ENCODE measurements around the gene SLC47A2.

SLC47A2 gene

GRCh38 chr17:19727501-19728078 lies 11.2 kb upstream of the SLC47A2 start:
- H3K4me1 ChIP-seq (ENCODE audit: insufficient read depth, low read length, poor library complexity, severe bottlenecking), result no peaks in the 10 kb centered on the region
- H3K9me2 ChIP-seq (replicated peaks; ENCODE audit: low read depth, low read length), result no peaks in the 10 kb centered on the region
- H3K9ac ChIP-seq (ENCODE audit: low read depth, low read length, poor library complexity, severe bottlenecking), result no peak overlapping the region
- no peaks in the 10 kb centered on the region for H3K9me3 ChIP-seq (ENCODE audit: insufficient read depth, low read depth, low read length)
- H3K4me3 ChIP-seq (ENCODE audit: low read length, poor library complexity, severe bottlenecking), result no peak overlapping the region
- no peaks in the 10 kb centered on the region for H3K36me3 ChIP-seq (ENCODE audit: insufficient read depth, low read length)
- no peak overlapping the region for H2AFZ ChIP-seq (ENCODE audit: low read length)
- TF ChIP-seq EZH2phosphoT487 (IDR thresholded peaks at IDR 0.05; ENCODE audit: borderline replicate concordance), result no peak
- TF ChIP-seq, protein P1, sequence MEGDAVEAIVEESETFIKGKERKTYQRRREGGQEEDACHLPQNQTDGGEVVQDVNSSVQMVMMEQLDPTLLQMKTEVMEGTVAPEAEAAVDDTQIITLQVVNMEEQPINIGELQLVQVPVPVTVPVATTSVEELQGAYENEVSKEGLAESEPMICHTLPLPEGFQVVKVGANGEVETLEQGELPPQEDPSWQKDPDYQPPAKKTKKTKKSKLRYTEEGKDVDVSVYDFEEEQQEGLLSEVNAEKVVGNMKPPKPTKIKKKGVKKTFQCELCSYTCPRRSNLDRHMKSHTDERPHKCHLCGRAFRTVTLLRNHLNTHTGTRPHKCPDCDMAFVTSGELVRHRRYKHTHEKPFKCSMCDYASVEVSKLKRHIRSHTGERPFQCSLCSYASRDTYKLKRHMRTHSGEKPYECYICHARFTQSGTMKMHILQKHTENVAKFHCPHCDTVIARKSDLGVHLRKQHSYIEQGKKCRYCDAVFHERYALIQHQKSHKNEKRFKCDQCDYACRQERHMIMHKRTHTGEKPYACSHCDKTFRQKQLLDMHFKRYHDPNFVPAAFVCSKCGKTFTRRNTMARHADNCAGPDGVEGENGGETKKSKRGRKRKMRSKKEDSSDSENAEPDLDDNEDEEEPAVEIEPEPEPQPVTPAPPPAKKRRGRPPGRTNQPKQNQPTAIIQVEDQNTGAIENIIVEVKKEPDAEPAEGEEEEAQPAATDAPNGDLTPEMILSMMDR (conservative IDR thresholded peaks at IDR 0.05; ENCODE audit: low read length), result no peak
- H3F3A ChIP-seq (ENCODE audit: low read depth), result no peaks in the 10 kb centered on the region
- H4K20me1 ChIP-seq (ENCODE audit: insufficient read depth, low read length, poor library complexity, severe bottlenecking), result no peaks in the 10 kb centered on the region
- H3K79me2 ChIP-seq (ENCODE audit: insufficient read depth, low read length), result no peaks in the 10 kb centered on the region
- H3K27me3 ChIP-seq (ENCODE audit: insufficient read depth, low read length, poor library complexity, severe bottlenecking), result no peaks in the 10 kb centered on the region
- H3K4me2 ChIP-seq (ENCODE audit: low read depth, low read length, poor library complexity, severe bottlenecking), result no peak overlapping the region

GRCh38 chr17:19726631-19727376 lies 10.4 kb upstream of the SLC47A2 start:
- no peaks in the 10 kb centered on the region for H3K27me3 ChIP-seq (ENCODE audit: insufficient read depth, low read length, poor library complexity, severe bottlenecking)
- H3K9ac ChIP-seq (ENCODE audit: low read depth, low read length, poor library complexity, severe bottlenecking), result no peak overlapping the region
- no peaks in the 10 kb centered on the region for H3K4me1 ChIP-seq (ENCODE audit: insufficient read depth, low read length, poor library complexity, severe bottlenecking)
- H3K9me2 ChIP-seq (replicated peaks; ENCODE audit: low read depth, low read length), result no peaks in the 10 kb centered on the region
- H4K20me1 ChIP-seq (ENCODE audit: insufficient read depth, low read length, poor library complexity, severe bottlenecking), result no peaks in the 10 kb centered on the region
- H2AFZ ChIP-seq (ENCODE audit: low read length), result no peak overlapping the region
- H3K79me2 ChIP-seq (ENCODE audit: insufficient read depth, low read length), result no peaks in the 10 kb centered on the region
- H3K9me3 ChIP-seq (ENCODE audit: insufficient read depth, low read depth, low read length), result no peaks in the 10 kb centered on the region
- H3K4me2 ChIP-seq (ENCODE audit: low read depth, low read length, poor library complexity, severe bottlenecking), result no peak overlapping the region
- TF ChIP-seq, protein P1 (conservative IDR thresholded peaks at IDR 0.05; ENCODE audit: low read length), result no peak
- TF ChIP-seq EZH2phosphoT487 (IDR thresholded peaks at IDR 0.05; ENCODE audit: borderline replicate concordance), result no peak
- no peaks in the 10 kb centered on the region for H3F3A ChIP-seq (ENCODE audit: low read depth)
- no peak overlapping the region for H3K4me3 ChIP-seq (ENCODE audit: low read length, poor library complexity, severe bottlenecking)
- H3K36me3 ChIP-seq (ENCODE audit: insufficient read depth, low read length), result no peaks in the 10 kb centered on the region

DNA sequence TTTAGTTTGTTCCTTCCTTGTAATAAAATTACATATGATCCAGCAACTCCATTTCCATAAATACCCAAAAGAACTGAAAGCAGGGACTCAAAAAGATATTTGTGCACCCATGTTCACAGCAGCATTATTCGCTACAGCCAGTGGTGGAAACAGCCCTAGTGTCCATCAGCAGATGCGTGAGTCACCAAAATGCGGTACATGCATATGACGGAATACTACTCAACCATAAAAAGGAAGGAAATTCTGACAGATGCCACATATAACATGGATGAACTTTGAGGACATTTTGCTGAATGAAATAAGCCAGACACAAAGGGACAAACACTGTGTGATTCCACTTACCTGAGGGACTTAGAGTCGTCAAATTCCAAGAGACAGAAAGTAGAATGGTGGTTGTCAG lies 9.1 kb upstream of the SLC47A2 start:
- Histone ChIP-seq H3K4me2 (ENCODE audit: low read depth, low read length, poor library complexity, severe bottlenecking) (no peak overlapping the region), H3K36me3 (ENCODE audit: insufficient read depth, low read length) (no peaks in the 10 kb centered on the region), H3K79me2 (ENCODE audit: insufficient read depth, low read length) (no peaks in the 10 kb centered on the region), H3F3A (ENCODE audit: low read depth) (no peaks in the 10 kb centered on the region), H3K9me2 (replicated peaks; ENCODE audit: low read depth, low read length) (no peaks in the 10 kb centered on the region), H3K4me1 (ENCODE audit: insufficient read depth, low read length, poor library complexity, severe bottlenecking) (no peaks in the 10 kb centered on the region), H3K27me3 (ENCODE audit: insufficient read depth, low read length, poor library complexity, severe bottlenecking) (no peaks in the 10 kb centered on the region), H4K20me1 (ENCODE audit: insufficient read depth, low read length, poor library complexity, severe bottlenecking) (no peaks in the 10 kb centered on the region), H2AFZ (ENCODE audit: low read length) (no peak overlapping the region), H3K9ac (ENCODE audit: low read depth, low read length, poor library complexity, severe bottlenecking) (no peak overlapping the region), H3K9me3 (ENCODE audit: insufficient read depth, low read depth, low read length) (no peaks in the 10 kb centered on the region), H3K4me3 (ENCODE audit: low read length, poor library complexity, severe bottlenecking) (no peak overlapping the region)
- no peak for TF ChIP-seq EZH2phosphoT487 (IDR thresholded peaks at IDR 0.05; ENCODE audit: borderline replicate concordance)
- TF ChIP-seq, protein P1 (conservative IDR thresholded peaks at IDR 0.05; ENCODE audit: low read length), result no peak

Measured in Loucy (cell line).